EL (cell line): ENCODE results near the gene PEX11G.

ENCODE experiments used
- DNase-seq: peaks from one replicate; pipeline ENCODE4 v3.0.0-alpha.2; 2016

PEX11G gene

GRCh38 chr19:7427944-7428343 is 60.9 kb downstream of the PEX11G start:
- peak; percentile 54 for DNase-seq

GRCh38 chr19:7426986-7427385 is 61.8 kb downstream of the PEX11G start:
- DNase-seq: no peak
